GM13977 (cell line): ENCODE data around the gene DOCK3.

Experiments used
- DNase-seq: peaks from one replicate; pipeline ENCODE4 v3.0.0; 2012; ENCODE audit warnings: low spot score
- CTCF ChIP-seq: IDR thresholded peaks from 2 replicates; pipeline ENCODE4 v1.5.1; 2012; ENCODE audit warnings: mild to moderate bottlenecking, control low read depth; ENCODE audit not compliant: insufficient read depth; ENCODE audit errors: extremely low read depth, missing control alignments
- in situ Hi-C: fragments of 300-500 bp; cut with MboI; formaldehyde crosslinking; loops from one replicate; pipeline ENCODE4 v1.12.0; 2022; ENCODE audit warnings: low sequenced_read_pairs, low pct_unique_long_range_greater_than_20kb, mixed read lengths, inconsistent platforms; ENCODE audit not compliant: unreplicated experiment

The DOCK3 gene

GRCh38 chr3:51381333-51381705, 706.6 kb downstream of the DOCK3 start:
- DNase-seq: no peak
- TF ChIP-seq CTCF: no peak
- in situ Hi-C loops: no loop called here

- in situ Hi-C loops: no loop called here
- DNase-seq: no peak
- no peak for TF ChIP-seq CTCF
Measured at GRCh38 chr3:51382076-51382745, 707.5 kb downstream of the DOCK3 start.

- no peak for DNase-seq
- in situ Hi-C loops: no loop called here
- TF ChIP-seq CTCF: no peak
Measured at GRCh38 chr3:51382947-51383578, 708.3 kb downstream of the DOCK3 start.

GRCh38 chr3:51384055-51384725, 709.5 kb downstream of the DOCK3 start:
- TF ChIP-seq CTCF: no peak
- in situ Hi-C loops: no loop called here
- peak; percentile 60 for DNase-seq

- DNase-seq: peak; percentile 100
- TF ChIP-seq CTCF: no peak
- in situ Hi-C loops: no loop called here
Measured at GRCh38 chr3:51384726-51385473, 710.2 kb downstream of the DOCK3 start, which contains the start of gene MANF. Gene MANF, plus strand, starts transcription at chr3:51385291. Its CDS starts 52 bp downstream, at chr3:51385343.

- in situ Hi-C loops: no loop called here
- no peak for TF ChIP-seq CTCF
- no peak for DNase-seq
Measured at GRCh38 chr3:51385621-51386091, 710.9 kb downstream of the DOCK3 start.
